HuH-7 (cell line): ENCODE data around the gene CDKN1C.

Experiments
- DNase-seq: peaks from one replicate; pipeline ENCODE4 v3.0.0; 2011; ENCODE audit warnings: low spot score

The CDKN1C gene

GRCh38 chr11:2885678-2886081 is at the start of gene CDKN1C:
TSS of gene CDKN1C (minus strand) at chr11:2885775. CDS start at chr11:2885456, 319 bp downstream.
- no peak for DNase-seq

- DNase-seq: no peak
These were observed 49.1 kb upstream of the CDKN1C start for GRCh38 chr11:2934611-2935239.

DNA sequence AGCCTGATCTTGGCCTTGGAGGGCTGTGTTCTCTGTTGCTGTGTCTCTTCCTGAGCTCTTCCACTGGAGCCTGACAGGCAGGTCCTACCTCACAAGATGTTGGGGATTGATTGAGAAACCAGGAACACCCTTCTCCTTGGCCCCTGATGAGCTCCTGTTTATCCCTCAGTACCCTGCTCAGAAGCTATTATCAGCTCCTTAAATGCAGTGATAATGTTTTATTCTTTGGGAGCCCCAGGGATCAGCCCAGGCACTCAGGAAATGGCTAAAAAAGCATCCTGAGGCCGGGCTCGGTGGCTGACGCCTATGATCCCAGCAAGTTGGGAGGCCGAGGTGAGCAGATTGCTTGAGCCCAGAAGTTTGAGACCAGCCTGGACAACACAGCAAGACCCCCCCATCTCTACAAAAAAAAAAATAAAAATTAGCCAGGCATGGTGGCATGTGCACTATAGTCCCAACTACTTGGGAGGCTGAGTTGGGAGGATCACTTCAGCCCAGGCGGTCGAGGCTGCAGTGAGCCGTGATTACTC is 48.5 kb upstream of the CDKN1C start:
- DNase-seq: no peak

GRCh38 chr11:2933375-2934020 is 47.9 kb upstream of the CDKN1C start:
- DNase-seq: no peak

- DNase-seq: no peak
These were observed 47.3 kb upstream of the CDKN1C start for GRCh38 chr11:2932850-2933251.

DNA sequence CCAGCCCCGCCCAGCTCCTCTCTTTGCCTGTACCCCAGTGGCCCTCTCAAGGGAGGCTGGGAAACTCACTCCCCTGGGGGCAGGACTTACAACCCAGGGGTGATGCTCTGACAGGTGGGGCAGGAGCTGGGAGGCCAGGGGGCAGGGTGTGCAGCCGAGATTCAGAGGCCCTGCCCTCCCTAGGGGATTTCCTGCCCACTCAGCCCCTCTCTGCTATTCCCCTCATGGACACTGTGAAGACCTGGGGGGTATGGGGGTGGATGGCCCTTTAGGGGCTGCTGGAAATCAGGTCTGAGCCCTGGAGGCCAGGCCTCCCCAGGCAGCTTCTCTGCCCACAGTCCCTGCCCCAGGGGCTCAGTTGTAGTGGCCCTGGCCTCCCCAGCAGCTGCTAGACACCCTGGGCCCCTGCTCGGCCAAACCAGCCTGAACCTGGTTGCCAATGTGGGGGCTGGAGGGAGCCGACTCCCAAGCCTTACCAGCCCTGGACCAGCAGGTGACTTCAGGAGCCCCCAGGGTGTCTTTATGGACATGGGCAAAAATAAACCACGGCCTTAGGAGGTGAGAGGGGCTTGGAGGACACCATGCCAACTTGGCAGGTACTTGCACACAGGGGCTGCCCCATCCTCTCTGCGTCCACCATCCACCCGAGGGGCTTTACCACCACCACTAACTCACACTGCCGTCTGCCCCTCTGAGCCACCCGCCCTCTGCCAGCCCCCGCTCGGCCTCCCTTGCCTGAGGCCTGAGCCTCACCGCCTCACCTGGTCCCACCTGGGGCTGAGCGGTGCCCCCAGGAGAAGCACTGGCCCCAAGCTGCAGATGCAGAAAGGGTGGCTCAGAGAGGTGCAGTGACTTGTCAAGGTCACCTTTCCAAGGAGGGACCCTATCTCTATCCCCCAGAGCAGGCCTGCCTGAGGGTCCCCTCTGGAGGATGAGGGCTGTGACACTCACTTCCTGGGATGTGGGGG is 46.5 kb upstream of the CDKN1C start:
- DNase-seq: no peak

DNA sequence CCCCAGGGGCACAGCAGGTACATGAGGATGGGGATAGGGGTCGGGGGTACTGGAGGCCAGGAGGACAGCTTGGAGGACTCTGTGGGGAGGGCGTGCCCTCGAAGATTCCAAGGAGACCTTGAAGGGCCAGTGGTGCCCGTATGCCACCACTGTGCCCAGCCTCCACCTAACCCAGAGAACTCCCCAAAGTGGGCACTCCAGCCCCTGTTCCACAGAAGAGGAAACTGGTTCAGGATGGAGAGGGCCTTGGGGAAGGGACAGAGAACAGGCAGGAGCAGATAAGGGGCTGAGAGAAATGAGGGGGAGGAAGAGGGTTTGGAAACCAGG is 45.8 kb upstream of the CDKN1C start:
- no peak for DNase-seq

DNA sequence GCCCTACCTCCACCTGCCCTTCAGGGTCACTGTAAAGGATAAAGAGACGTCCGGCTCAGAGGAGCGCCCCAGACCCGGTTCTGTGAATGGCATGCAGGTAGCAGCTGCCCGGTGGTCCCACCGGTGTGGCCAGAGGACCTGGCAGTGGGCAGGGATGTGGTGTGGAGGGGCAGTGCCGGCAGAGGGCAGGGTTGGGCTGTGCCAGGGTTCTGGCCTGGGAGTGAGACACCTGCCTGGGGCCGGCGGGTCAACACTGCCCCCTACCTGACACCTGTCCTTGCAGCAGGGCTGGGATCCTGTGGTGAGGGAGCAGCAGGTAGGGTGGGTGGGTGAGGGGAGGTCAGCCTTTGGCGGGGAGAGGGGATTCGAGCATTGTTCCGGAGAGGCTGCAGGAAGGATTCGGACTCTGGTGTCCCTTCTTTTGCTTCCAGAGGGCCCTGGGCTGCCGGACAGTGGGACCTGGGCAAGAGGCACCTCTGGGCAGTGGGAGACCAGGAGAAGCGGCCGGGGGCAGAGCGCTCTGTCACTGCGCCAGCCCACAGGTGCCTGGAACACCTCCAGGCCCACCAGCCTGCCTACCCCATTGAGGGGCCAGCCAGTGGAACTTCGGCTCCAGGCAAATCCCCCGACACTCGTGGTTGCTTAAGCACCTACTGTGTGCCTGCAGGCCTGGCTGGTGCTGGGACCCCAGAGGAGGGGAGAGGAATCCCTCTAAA is 45.3 kb upstream of the CDKN1C start:
- peak; percentile 94 for DNase-seq

GRCh38 chr11:2929950-2930703 is 44.6 kb upstream of the CDKN1C start:
- DNase-seq: peak; percentile 79

DNA sequence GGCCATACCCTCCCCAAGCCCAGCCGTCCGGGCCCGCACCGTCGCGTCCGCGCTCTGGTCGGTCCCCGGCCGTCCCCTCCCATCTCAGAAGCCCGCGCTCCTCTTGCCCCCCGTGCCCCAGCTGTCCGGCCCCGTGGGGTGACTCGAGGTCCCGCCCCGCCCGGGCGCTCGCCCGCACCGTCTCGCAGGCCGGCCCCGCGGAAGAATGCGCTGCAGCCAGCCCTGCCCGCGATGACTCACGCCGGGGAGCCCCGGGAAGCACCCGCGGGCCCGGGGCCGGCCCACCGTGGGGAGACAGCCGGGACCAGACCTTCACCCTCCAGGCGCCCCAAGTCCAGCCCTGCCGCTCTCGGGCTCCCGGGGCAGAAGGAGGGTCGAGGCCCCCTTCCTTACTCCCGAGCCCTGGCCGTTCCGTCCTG is 44.0 kb upstream of the CDKN1C start:
- DNase-seq: peak; percentile 80

DNA sequence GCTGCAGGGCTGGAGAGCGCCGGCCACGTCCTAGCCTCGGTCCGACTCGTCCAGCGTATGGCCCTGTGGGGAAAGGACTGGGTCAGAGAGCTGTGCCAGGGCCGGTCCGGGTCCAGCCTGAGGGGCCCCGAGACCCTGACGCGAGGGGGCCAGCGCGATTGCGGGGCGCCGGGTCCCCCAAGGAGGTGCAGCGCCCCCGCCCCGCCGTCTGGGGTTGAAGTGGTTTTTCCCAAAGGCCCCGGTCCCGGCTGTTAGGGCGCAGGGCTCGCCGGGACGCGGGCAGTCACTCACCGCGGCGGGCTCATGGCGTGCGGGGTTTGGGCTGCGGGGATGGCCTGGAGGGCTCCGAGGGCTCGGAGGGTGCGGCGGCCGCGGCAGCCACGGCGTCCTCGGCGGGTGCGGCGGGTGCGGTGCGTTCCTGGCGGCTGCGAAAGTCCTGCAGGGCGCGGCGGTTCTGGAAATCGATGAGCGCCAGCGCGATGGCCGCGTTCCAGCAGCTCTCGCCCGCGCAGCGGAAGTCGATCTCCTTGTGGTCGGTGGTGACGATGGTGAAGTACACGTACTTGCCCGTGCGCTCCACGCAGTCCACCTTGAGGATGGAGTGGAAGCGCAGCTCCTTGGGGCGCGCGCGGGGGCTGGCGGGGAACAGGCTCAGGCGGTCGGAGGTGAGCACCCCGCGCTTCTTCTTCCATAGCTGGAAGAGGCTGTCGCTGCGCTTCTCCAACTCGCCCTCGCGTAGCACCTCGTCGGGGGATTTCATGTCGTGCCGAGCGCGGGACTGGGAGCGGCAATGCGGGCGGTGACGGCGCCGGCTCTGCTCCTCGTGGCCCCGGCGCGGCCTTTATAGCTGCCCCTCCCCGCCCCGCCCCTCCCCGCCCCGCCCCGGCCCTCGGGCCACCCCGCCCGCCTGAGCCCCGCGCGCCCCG is 43.3 kb upstream of the CDKN1C start, which contains the start of gene PHLDA2:
Gene PHLDA2, minus strand, starts transcription at position 816 of the 926 bp plus-strand sequence. Its CDS starts 56 bp downstream, at position 760.
- DNase-seq: peak; percentile 67

- DNase-seq: peak; percentile 59
These were observed 42.5 kb upstream of the CDKN1C start for GRCh38 chr11:2927851-2928604.

GRCh38 chr11:2927121-2927800 is 41.7 kb upstream of the CDKN1C start:
- no peak for DNase-seq

- no peak for DNase-seq
These were observed 41.1 kb upstream of the CDKN1C start for GRCh38 chr11:2926611-2927051.

DNA sequence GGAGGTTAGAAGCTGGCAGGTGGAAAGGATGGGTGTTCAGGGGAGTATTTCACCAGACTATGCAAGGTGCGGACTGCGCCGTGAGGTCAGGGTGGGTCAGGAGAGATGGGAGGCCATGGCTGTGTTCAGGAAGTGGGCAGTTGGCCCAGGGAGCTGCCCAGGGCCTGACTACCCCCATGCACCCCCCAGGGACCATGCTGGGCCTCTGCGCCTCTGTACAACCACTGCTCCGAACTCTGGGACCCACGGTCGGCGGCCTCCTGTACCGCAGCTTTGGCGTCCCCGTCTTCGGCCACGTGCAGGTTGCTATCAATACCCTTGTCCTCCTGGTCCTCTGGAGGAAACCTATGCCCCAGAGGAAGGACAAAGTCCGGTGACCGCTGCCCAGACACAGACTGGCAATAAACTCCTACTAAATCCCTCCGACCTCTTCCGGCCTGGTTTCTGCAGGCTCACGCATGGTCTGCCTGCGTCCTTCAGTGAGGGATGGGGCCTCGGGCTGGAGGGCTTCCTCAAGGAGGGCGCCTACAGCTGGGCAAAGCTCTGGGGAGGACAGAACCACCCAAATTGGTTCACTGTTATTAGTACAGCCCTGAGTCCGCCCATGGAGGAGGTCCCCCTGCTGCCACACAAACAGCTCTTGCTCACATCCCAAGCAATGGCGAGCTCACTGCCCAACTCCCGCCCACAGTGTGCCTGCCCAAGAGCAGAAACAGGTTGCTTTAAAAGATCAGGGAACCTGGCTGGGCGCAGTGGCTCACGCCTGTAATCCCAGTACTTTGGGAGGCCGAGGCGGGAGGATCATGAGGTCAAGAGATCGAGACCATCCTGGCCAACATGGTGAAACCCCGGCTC is 39.5 kb upstream of the CDKN1C start:
- DNase-seq: no peak

DNA sequence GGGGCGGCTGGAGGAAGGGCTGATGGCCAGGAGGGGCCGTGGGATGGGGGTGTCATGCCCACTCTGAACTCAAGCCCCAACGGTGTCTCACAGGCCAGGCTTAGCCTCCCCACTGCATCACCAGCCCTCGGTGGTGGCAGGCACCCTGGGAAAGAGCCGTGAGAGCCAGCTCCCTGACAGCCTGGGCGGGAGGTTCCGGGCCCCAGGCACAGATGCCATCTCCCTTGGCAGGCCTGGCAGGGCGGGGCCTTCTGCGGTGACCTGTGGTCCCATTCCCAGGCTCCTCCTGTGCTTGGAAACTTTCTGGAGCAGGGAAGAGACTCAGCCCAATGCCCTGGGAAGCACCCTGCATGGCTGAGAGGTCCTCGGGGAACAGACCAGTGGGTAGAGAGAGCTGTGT is 38.8 kb upstream of the CDKN1C start:
- no peak for DNase-seq
